ENCODE data around the gene LURAP1L.

DNA sequence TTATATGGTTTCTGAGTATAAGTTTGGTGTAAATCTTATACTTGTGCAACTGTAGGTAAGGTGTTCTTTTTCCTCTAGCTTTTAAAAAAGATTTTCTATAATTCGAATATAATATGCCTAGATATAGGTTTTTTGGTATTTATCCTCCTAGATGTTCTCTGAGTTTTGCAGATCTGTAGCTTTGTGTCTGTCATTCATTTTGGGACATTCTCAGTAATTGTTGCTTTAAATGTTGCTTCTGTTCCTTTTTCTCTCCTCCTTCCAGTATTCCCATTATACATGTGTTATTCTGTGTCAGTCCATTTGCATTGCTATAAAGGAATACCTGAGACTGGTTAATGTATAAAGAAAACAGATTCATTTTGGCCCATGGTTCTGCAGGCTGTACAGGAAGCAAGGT is 33.7 kb downstream of the LURAP1L start:
- TF ChIP-seq, protein P1, sequence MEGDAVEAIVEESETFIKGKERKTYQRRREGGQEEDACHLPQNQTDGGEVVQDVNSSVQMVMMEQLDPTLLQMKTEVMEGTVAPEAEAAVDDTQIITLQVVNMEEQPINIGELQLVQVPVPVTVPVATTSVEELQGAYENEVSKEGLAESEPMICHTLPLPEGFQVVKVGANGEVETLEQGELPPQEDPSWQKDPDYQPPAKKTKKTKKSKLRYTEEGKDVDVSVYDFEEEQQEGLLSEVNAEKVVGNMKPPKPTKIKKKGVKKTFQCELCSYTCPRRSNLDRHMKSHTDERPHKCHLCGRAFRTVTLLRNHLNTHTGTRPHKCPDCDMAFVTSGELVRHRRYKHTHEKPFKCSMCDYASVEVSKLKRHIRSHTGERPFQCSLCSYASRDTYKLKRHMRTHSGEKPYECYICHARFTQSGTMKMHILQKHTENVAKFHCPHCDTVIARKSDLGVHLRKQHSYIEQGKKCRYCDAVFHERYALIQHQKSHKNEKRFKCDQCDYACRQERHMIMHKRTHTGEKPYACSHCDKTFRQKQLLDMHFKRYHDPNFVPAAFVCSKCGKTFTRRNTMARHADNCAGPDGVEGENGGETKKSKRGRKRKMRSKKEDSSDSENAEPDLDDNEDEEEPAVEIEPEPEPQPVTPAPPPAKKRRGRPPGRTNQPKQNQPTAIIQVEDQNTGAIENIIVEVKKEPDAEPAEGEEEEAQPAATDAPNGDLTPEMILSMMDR (IDR thresholded peaks at IDR 0.05): no peak
- no peak for TF ChIP-seq POLR2A (IDR thresholded peaks at IDR 0.05)
